DMS 273 treated with DMSO at 0.1 percent for 48 hours (cell line): ENCODE results near the gene MRPL50.

Experiments used
- DNase-seq: peaks from one replicate; lab custom pipeline; 2025; lab: John Stamatoyannopoulos, UW

The MRPL50 gene

DNA sequence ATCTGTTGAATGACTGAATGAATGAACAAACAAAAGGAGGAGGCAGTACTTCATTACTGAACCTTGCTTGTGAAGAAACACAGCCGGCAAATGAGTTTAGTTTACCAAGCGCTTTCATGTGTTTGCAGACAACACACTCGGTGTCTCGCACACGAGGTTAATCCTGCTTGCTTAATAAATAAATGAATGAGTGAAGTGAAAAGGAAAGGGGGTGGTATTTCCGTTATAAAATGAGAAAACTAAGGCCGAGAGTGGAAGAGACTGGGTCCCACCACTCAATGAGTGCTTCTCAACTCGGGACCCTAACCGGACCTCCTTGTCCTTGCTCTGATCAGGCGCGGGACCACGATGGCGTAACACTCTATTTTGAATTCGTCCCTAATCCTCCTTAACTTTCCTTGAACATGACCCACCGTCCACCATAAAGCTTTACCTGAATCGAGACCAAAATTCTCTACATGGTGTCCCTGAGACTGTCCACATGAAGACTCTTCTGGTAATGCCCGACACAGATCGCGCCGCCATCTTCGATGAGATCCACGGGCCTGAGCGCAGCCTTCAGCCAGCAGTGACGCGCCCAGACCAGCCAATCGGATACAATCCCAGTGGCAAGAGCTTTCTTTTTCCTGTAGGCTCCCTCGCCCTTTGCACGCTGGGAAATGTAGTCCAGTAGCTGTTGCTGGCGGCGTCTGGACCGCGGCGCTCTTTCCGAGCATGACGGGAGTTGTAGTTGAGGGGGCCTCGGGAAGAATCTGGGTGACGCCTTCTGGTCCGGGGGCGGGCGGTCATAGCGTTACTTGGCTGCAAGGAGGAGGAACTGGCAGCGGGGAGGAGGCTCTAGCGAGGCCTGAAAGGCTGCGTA is at the start of gene MRPL50, which contains the start of gene ZNF189:
TSS of gene MRPL50 (minus strand) at position 551 of the 862 bp plus-strand sequence. CDS start at position 525, 26 bp downstream.
TSS of gene ZNF189 (plus strand) at position 784 of the 862 bp plus-strand sequence. CDS start 306 bp downstream, outside the sequence.
- peak; percentile 96 for DNase-seq

DNA sequence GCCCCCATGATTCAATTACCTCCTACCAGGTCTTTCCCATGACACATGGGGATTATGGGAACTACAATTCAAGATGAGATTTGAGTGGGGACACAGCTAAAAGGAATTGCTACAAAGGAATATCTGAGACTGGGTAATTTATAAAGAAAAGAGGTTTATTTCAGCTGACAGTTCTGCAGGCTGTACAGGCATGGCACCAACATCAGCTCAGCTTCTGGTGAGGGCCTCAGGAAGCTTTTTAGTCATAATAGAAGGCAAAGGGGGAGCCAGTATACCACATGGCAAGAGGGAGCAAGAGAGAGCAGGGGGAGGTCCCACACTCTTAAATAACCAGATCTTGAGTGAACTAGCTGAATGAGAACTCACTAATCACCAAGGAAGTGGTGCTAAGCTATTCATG is 48.3 kb upstream of the MRPL50 start:
- no peak for DNase-seq

DNA sequence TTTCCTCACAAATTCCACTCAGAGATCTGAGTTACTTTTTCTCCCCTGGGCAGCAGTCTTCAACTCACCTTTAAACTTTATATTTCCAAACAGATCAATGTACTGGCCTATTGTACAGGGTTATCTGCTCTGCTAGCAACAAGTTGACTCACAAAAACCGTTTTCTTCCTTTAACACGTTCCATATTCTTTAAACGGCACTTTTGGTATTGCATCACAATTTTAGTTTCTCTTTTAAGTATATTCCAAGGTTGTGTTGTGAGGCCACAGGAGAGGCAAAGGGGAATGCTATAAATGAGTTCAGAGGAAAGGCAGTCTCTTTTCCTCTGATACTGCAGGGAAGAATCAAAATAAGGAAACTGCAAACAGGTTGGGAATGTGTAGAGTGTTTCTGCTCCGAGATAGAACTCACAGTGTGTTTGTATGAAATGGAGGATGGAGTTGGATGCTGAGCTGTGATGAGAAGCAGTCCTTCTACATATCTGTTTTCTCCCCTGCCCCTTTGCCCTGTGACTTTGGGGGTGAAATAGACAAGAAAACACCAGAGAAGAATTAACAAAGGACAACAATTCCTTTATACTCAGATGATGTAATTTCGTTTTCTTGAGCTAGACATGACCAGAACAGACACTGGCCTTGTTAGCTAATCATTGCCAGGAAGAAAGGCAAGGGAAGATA is 47.1 kb upstream of the MRPL50 start:
- no peak for DNase-seq

DNA sequence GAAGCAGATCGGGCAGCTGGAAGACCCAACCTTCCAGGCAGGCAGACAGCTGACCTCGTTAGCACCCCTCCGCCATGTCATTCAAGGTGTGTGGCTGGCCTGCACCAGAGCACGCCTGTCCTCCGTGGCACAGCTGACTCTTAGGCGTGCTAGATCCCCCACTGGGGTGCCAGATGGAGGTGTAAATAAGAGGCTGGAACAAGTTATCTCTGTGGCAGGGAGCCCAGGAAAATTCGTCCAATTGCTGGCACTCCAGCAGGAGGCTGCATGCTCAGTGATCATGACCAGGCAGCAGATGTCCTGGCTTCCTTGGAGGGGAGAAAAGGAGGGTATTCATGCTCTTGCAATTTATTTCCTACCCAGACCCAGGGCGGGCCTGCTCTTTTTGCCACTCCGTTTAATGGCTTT is 45.0 kb upstream of the MRPL50 start:
- DNase-seq: peak; percentile 94

DNA sequence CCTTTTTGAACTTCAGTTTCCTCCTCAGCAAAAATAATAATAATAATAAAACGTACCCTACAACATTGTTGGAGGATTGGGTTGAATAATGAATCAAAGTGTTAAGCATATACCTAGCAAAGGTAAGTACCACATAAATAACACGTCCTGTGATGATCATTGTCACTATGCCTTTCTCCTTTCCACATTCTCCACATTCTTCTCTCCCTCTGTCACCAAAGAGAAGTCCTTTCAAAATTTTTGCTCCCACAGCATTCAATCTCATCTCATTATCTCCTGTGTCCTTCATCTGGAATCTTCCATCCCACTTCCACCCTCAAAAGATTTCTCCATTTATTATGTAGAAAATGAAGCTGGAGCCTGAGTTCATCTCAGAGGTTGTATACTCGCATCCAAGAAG is 44.3 kb upstream of the MRPL50 start:
- no peak for DNase-seq

DNA sequence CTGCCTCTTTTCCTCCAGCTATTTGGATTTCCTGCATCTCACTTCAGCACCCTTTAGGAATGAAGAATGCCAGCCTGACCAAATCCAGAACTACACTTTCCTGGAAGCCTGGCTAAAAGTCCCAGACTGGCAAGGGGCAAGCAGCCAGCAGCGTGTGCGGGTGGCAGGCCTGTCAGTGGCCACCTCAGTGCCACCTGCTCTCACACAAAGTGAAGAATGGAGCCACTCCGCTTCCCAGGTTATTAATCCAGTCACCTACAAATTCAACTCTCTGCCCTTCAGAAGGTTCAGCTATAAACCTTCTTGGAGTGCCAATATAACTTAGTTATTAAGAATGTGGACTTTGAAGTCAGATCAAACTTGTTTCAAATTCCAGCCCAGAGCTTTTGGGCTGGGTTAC is 43.9 kb upstream of the MRPL50 start:
- no peak for DNase-seq

DNA sequence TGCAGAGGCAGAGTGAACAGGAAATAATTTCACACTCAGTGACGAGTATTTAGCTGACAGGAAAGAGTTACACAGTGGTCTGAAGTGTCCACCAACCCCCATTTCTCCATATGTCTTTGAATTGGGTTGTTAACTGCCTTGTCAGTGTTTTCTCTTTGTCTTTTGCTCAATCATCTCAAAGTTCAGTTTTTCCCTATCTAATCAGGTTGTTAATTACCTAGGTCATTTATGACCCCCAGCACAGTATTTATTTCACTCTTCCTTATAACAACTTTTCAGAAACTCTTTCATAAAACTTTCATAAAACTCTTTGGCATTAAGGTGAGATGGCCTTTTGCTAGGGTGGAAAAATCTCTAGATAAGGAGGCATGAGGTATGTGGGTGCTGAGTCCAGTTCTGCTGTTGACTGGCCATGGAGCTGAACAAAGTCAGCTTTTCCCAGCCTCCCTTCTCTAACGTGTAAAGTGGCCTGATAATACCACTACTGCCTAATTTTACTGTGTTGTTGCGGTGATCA is 42.4 kb upstream of the MRPL50 start:
- DNase-seq: no peak

DNA sequence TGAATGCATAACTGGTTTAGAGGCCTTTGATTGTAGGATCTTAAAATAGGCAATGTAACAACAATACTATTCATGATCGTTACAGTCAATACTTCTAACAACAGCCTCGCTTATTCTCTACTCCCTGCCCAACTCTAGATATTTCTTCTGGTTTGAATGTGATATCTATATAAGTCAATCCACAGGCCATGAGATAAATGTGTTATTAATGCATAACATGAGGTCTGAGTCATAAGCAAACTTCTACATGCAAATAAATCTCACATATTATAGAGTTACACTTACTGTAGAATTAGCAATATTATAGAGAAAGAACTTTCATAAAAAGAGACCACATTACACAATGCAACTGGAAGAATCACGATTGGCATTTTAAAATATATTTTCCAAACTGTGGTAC is 40.1 kb upstream of the MRPL50 start:
- no peak for DNase-seq

DNA sequence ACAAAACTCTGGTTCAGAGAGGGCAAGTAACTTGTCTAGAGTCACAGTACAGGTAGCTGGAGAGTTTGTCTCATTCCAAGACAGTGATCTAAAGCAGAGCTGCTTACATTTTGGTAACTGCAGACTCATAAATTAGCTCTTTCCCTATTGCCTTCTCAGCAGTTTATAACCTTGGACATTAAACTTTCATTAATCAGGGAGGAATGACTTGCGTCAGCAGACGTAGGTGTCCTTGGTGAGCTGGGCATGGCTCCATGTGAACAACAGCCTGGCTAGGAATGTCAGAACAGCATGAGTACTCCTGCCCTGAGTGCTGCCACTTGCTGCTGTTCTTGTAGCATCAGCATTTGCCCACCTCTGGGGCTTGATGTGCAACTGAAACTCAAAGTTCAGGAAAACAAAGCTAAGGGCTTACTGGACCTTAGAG is 39.4 kb upstream of the MRPL50 start:
- no peak for DNase-seq

DNA sequence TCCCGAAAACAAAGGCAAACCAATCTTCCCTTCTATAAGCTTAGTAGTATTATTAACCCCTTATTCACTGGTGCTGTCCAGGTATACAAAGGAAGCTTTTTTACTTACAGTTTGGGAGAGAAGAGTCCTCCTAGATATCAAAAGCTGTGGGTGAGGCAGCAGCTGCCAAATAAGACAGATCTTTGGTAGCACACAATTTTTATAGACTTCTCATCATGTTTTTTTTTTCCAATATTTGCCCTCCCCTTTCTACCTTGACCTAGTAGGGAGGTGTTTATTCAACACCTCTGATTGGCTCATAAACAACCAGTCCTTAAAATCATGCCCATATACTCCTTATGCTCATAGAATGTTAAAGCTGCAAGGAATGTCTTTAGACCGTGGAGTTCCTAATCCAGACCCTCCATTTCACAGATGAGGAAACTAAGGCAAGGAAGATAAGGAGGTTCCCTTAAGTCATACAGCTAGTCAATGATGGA is 37.2 kb upstream of the MRPL50 start, which contains the start of gene ALDOB:
TSS of gene ALDOB (minus strand) at position 174 of the 479 bp plus-strand sequence. CDS start 4,887 bp downstream, outside the sequence.
- no peak for DNase-seq

DNA sequence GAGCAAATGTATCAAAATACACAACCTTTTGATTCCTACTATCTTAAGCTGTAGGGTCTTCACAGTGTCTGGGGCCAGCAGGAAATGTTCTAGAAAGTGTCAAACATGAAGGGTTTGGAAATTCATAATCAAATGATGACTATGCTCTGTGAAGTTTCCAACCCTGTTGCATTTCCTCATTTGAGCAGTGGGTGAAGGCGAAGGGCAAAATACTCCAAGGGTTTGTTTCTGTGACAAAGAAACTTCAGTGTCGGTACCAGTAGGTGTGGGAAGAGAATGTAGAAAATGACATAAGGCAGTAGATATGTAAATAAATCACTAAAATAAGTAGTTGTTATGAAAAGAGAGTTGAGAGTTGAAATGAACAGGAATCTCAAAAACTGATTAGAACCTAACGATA is 36.6 kb upstream of the MRPL50 start:
- DNase-seq: no peak

DNA sequence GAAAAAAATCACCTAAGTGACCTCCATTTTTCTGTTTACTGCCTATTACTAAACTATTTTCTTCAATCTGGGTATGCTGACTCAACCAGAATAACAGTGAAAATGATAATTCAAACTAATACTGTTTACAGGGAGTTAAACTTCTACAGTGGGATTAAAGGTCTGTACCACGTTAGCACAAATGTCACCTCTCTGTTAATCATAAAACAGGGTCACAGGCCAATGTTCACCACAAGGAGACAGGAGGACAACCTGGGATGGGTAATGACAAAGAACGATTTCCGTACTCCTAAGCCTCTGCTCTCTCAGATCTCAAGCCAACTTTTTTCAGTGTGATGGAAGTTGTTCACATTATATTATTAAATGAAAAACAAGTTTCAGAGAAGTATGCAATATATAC is 34.8 kb upstream of the MRPL50 start:
- DNase-seq: no peak

DNA sequence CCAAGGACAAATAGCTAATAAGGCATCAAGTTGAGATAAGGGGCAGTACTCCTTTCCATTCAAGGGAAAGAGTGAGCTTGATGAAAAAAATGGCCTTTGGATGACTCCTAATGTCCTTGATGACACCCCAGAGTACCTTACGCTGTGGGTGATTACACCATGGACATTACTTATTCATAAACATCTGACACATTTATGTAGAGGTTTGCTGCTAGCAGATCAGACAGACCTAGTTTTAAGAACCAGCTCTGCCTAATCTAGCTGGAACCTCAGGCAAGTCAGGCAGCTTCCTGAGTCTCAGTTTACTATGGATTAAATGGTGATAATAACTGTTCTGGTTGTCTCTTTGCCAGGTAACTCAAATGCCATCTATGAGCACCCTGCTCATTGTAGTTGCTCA is 34.3 kb upstream of the MRPL50 start:
- no peak for DNase-seq

DNA sequence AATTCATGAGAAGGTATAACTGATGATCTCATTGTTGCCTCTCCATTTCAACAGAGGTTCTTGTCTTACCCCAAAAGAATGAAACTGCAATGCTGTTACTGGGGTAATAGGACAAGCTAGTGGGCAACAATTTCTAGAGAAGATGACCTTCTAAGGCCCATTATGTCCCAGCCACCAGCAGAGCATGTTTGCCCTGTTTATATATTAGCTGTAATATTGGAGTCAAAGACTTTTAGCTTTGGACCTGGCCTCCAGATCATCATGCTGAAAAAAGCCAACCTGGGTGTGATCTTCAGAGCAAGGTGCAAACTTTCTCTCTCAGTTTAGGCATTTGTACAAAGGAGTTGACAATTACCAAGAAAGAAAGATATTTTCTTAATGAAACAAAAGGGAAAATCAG is 33.8 kb upstream of the MRPL50 start:
- no peak for DNase-seq

DNA sequence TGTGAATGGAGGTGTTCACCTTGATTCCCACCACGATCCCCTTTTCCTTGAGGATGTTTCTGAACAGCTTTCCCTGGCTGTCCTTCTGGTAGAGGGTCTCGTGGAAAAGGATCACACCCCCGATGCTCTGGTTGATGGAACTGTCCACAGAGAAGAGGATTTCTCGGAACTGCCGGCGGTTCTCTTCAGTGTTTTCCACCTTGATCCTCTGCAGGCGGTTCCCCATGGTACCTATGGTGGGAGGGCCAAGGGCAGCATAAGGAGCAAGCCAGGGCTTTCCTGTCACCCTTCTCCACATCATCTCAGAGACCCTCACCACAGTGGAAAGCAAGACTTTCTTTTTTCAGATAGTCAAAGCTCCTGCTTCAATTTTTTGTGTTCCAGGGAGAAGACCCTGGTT is 31.3 kb upstream of the MRPL50 start:
- no peak for DNase-seq

DNA sequence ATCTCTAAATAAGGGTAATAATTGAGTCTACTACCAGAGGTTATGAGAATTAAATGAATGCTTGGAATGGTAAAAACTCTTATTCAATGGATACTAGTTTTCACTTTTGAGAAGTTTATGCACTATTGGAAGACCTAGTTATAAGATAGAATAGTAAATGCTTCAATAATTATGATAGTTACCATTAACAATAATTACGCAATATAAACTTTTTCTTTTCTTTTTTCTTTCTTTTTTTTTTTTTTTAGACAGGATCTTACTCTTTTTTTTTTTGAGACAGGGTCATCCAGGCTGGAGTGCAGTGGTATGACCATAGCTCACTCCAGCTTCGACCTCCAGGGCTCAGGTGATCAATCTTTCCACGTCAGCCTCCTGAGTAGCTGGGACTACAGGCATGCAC is 30.5 kb upstream of the MRPL50 start:
- no peak for DNase-seq

DNA sequence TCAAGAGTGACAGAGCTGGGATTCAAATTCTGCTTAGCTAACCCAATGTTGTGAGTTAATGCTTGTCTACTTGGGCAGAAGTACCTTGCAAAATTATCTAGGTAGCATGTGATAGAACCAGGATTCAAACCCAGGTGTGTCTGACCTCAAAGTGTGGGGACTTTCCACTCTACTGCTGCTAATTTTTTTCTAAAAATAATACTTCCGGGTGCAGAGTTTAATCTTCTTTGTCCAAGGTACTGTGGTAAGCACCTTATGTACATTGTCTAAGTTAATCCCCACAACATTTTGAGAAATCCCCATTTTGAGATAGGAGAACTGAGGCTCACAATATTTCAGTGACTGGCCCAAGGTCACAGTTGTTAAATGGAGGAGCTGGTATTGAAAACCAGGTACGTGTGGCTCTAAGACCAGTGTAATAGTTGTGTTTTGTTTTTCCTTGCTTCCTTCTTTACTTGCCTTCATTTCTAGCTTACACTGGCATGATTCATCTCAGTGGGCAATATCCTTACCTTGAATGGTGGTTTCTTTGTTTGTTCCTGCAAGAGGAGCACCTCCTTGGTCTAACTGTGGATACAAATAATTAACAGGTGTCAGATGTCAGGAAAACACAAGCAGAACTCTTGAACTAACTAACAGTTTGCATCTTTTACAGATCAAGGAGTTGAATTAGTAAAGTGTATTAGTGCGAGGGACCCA is 29.7 kb upstream of the MRPL50 start:
- DNase-seq: no peak

DNA sequence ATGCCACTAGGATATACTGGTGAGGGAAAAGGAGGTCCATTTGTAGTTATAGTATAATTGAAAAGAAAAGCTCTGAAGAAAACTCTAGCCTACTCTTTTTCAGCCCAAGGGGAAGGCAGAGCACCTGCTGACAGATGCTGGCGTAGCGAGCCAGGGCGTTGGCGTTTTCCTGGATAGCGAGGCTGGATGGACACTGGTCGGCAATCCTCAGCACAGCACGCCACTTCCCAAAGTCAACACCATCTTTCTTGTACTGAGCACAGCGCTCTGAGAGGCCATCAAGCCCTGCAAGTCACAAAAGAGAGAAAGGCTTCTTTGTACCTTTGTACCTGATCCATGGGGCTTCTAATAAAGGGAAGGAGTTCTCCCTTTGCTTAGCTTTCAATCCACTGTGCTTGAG is 28.9 kb upstream of the MRPL50 start:
- no peak for DNase-seq

DNA sequence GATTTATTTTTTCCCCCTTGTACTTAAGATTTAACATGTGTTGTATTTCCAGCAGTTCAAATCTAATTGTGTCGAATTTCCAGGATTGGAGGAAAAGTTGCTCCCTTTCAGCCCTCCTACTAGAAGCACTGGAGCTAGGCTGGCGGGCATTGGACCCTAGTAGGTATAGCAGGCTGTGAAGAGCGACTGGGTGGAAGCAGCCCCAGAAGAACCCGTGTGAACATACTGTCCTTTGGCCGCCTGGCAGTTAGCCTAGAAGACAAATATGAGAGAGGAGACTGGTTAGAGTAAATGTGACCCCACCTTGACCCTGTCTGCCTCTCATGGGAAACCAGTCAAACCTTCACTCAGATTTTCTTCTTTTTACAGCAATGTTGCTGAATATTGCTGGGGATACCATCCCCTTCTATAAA is 23.2 kb upstream of the MRPL50 start:
- no peak for DNase-seq

DNA sequence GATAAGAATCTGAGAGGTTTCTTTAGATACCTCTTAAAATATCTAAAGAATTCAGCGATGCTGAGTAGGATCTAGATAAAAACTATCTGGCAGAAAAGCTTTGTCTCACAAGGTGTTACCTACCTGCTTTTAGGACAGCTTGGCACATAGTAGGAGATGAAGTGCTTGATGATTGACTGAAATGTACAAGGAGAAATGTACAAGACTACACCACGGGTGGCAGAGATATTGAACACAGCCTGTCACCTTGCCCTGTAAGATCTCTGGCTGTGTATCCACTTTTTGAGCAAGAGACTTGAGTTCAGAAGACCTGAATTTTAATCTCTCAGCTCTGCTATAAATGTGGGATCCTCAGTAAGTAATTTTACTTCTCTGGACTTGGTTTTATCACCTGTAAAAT is 21.4 kb upstream of the MRPL50 start:
- DNase-seq: no peak

DNA sequence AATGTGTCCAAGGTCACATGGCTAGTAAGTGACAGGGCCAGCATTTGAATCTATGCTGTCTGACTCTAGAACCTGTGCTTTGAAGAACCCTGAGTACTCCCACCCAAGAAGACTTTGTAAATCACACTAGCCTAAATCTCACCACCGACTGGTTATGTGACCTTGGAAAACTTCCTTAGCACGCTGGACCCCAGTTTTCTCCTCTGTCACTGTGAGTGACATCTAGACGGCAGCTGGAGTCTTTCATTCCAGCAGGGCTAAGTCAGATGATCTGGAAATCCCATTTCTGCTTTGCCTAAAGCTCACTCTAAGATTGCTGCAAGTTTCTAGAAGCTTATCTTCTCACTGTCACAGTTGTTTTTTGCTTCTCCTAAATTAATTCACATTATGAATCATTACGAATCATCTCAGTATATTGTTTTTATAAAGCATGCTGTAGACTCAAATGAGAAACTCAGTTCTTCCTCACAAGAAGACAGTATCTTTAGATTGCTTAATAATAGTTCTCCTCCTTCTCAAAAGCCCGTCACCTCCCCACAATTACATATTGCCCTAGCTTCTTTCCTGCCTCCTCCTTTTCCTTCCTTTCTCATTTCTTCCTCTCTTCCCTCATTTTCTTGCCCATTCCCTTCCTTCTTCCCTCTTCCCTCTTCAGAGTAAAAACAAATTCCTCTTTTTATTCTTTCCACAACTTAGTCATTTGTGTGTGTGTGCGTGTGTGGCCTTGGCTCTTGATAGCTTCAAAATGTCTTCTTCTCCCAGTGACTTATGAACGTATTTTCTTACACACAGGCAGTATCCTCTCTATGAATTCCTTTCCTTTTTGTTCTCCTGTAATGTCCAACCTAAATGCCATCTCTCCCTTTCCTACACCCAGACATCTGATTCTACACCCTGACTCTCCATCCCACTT is 20.4 kb upstream of the MRPL50 start:
- no peak for DNase-seq
